PC-3 (cell line): ENCODE results near the gene MORC3.

ENCODE experiments used
- CTCF ChIP-seq: fragments of 300-600 bp; sonication (generic); conservative IDR thresholded peaks from 2 replicates; pipeline ENCODE4 v1.5.1; 2017; ENCODE audit warnings: antibody characterized with exemption, low read depth, mild to moderate bottlenecking, low read length
- EZH2 ChIP-seq: fragments of 300-600 bp; sonication (generic); IDR thresholded peaks from one replicate; pipeline ENCODE4 v1.6.1; 2017; ENCODE audit warnings: antibody characterized with exemption, mild to moderate bottlenecking, low read length; ENCODE audit not compliant: unreplicated experiment
- EZH2phosphoT487 ChIP-seq: fragments of 300-600 bp; sonication (generic); IDR thresholded peaks from 2 replicates; pipeline ENCODE4 v1.6.1; 2018; ENCODE audit warnings: mild to moderate bottlenecking, antibody characterized with exemption, low read length, borderline replicate concordance

DNA sequence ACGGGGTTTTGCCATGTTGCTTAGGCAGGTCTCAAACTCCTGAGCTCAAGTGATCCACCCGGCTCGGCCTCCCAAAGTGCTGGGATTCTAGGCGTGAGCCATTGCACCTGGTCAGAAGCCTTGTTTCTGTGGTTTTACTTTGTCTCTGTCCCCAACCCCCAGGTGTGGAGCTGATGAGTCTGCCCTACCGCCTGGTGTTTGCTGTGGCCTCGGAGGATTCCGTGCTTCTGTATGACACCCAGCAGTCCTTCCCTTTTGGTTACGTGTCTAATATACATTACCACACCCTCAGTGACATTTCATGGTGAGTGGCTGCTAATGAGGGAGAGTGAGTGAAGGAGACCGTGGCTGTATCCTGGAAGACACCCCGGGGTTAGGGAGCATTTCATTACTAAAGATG is 91.3 kb downstream of the MORC3 start:
- no peak for TF ChIP-seq CTCF
- TF ChIP-seq EZH2 = no peak
- no peak for TF ChIP-seq EZH2phosphoT487
